ENCODE results near the gene PACS1.

GRCh38 chr11:66123902-66124301 lies 53.8 kb downstream of the PACS1 start:
- TF ChIP-seq CTCF (IDR thresholded peaks at IDR 0.05 in 2 of 3, conservative IDR thresholded peaks at IDR 0.05 in 1 of 3; ENCODE audit: borderline replicate concordance in 1 of 3, insufficient read depth in 1 of 3, low read depth in 2 of 3, low read length in 2 of 3) (no peak), JUND (IDR thresholded peaks at IDR 0.05) (no peak), POLR2AphosphoS5 (IDR thresholded peaks at IDR 0.05; ENCODE audit: low read depth, low read length) (no peak), EZH2 (IDR thresholded peaks at IDR 0.05) (no peak), POLR2A (IDR thresholded peaks at IDR 0.05; ENCODE audit: borderline replicate concordance, extremely low read depth, insufficient read depth, insufficient read length) (no peak), EZH2phosphoT487 (IDR thresholded peaks at IDR 0.05; ENCODE audit: borderline replicate concordance) (no peak), YY1 (IDR thresholded peaks at IDR 0.05; ENCODE audit: extremely low read depth, insufficient replicate concordance, low read depth, low read length) (no peak), SIN3A (IDR thresholded peaks at IDR 0.05; ENCODE audit: low read depth) (no peak), RAD21 (IDR thresholded peaks at IDR 0.05; ENCODE audit: low read depth) (no peak), TCF7L2 (IDR thresholded peaks at IDR 0.05; ENCODE audit: borderline replicate concordance, extremely low read depth, insufficient read depth, insufficient read length) (no peak)
- TF ChIP-seq, protein P1, sequence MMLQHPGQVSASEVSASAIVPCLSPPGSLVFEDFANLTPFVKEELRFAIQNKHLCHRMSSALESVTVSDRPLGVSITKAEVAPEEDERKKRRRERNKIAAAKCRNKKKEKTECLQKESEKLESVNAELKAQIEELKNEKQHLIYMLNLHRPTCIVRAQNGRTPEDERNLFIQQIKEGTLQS (IDR thresholded peaks at IDR 0.05): no peak
- TF ChIP-seq, protein P2, sequence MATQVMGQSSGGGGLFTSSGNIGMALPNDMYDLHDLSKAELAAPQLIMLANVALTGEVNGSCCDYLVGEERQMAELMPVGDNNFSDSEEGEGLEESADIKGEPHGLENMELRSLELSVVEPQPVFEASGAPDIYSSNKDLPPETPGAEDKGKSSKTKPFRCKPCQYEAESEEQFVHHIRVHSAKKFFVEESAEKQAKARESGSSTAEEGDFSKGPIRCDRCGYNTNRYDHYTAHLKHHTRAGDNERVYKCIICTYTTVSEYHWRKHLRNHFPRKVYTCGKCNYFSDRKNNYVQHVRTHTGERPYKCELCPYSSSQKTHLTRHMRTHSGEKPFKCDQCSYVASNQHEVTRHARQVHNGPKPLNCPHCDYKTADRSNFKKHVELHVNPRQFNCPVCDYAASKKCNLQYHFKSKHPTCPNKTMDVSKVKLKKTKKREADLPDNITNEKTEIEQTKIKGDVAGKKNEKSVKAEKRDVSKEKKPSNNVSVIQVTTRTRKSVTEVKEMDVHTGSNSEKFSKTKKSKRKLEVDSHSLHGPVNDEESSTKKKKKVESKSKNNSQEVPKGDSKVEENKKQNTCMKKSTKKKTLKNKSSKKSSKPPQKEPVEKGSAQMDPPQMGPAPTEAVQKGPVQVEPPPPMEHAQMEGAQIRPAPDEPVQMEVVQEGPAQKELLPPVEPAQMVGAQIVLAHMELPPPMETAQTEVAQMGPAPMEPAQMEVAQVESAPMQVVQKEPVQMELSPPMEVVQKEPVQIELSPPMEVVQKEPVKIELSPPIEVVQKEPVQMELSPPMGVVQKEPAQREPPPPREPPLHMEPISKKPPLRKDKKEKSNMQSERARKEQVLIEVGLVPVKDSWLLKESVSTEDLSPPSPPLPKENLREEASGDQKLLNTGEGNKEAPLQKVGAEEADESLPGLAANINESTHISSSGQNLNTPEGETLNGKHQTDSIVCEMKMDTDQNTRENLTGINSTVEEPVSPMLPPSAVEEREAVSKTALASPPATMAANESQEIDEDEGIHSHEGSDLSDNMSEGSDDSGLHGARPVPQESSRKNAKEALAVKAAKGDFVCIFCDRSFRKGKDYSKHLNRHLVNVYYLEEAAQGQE (IDR thresholded peaks at IDR 0.05; ENCODE audit: low read depth): no peak

All from HCT116 (cell line).